C4-2B (cell line): ENCODE measurements around the gene VEPH1.

Source experiments
- CTCF ChIP-seq: fragments of 450-650 bp; conservative IDR thresholded peaks from 2 replicates; pipeline ENCODE4 v1.5.1; 2017; ENCODE audit warnings: mild to moderate bottlenecking
- ZFX ChIP-seq: fragments of 450-650 bp; IDR thresholded peaks from 2 replicates; pipeline ENCODE4 v1.6.1; 2017

GRCh38 chr3:157268026-157268425 is 235.2 kb downstream of the VEPH1 start:
- TF ChIP-seq CTCF (no peak), ZFX (no peak)
